ENCODE measurements around the gene CHAF1B. TPM values are rescaled to one million over a fixed set of nuclear protein-coding genes. Genes with fewer than 3 reads are reported as not detected.

The CHAF1B gene
- total and polyA plus RNA-seq, 2 experiments from 2014 or later = 1.1 to 1.9 TPM

DNA sequence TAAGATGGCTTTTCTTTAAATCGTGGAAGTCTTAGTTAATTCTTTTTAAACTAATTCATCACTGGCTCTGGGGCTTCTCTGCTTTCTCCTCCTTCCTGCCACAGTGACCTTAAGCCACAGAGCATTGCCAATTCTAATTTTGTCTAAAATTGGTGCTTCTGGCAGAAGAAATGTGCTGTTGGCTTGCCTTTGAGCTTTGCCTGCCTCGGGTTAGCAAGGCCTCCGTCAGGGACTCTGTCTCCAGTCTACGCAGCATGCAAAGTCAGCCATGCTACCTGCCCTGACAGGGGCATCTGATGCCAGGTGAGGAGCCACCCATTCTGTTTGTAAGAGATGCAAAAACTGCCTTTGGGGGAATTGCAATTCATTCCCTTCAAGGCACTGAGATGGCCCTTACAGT, 69.5 kb downstream of the CHAF1B start:
- WGBS (ENCODE audit: low lambda C conversion rate, missing lambda C conversion rate) = 86% methylated on average over 4 of the region's 4 CpGs
- no peaks in the 10 kb centered on the region for H3K79me2 ChIP-seq
- H3K4me1 ChIP-seq (ENCODE audit: insufficient read depth) = no peaks in the 10 kb centered on the region
- TF ChIP-seq EZH2 (IDR thresholded peaks at IDR 0.05; ENCODE audit: borderline replicate concordance) = no peak
- TF ChIP-seq EZH2phosphoT487 (IDR thresholded peaks at IDR 0.05; ENCODE audit: low read depth, severe bottlenecking, unreplicated experiment) = no peak
- TF ChIP-seq, protein P1, sequence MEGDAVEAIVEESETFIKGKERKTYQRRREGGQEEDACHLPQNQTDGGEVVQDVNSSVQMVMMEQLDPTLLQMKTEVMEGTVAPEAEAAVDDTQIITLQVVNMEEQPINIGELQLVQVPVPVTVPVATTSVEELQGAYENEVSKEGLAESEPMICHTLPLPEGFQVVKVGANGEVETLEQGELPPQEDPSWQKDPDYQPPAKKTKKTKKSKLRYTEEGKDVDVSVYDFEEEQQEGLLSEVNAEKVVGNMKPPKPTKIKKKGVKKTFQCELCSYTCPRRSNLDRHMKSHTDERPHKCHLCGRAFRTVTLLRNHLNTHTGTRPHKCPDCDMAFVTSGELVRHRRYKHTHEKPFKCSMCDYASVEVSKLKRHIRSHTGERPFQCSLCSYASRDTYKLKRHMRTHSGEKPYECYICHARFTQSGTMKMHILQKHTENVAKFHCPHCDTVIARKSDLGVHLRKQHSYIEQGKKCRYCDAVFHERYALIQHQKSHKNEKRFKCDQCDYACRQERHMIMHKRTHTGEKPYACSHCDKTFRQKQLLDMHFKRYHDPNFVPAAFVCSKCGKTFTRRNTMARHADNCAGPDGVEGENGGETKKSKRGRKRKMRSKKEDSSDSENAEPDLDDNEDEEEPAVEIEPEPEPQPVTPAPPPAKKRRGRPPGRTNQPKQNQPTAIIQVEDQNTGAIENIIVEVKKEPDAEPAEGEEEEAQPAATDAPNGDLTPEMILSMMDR (IDR thresholded peaks at IDR 0.05; ENCODE audit: poor library complexity) = no peak
- H3K4me3 ChIP-seq = no peak overlapping the region
- no peaks in the 10 kb centered on the region for H3K27me3 ChIP-seq
- no peak overlapping the region for H3K27ac ChIP-seq
- no peak overlapping the region for H3K4me2 ChIP-seq
- H3K9me3 ChIP-seq (ENCODE audit: low read depth) = no peaks in the 10 kb centered on the region
- H3K36me3 ChIP-seq (replicated peaks; ENCODE audit: insufficient read depth, low read depth) = no peaks in the 10 kb centered on the region
- no peaks in the 10 kb centered on the region for H4K20me1 ChIP-seq (ENCODE audit: insufficient read depth, poor library complexity, severe bottlenecking)
- H2AFZ ChIP-seq = no peak overlapping the region
- DNase-seq (ENCODE audit: low spot score) = no peak
- no peaks in the 10 kb centered on the region for H3K9me2 ChIP-seq (replicated peaks; ENCODE audit: insufficient read depth)

GRCh38 chr21:36456729-36457414, 71.7 kb downstream of the CHAF1B start:
- WGBS (ENCODE audit: low lambda C conversion rate, missing lambda C conversion rate) = 82% methylated on average over 7 of the region's 7 CpGs
- Histone ChIP-seq H3K4me1 (ENCODE audit: insufficient read depth) (no peaks in the 10 kb centered on the region), H3K27ac (no peak overlapping the region), H3K4me2 (no peak overlapping the region), H3K4me3 (no peak overlapping the region), H3K79me2 (no peaks in the 10 kb centered on the region), H2AFZ (no peak overlapping the region), H3K27me3 (no peaks in the 10 kb centered on the region), H3K36me3 (replicated peaks; ENCODE audit: insufficient read depth, low read depth) (no peaks in the 10 kb centered on the region), H4K20me1 (ENCODE audit: insufficient read depth, poor library complexity, severe bottlenecking) (no peaks in the 10 kb centered on the region), H3K9me2 (replicated peaks; ENCODE audit: insufficient read depth) (no peaks in the 10 kb centered on the region), H3K9me3 (ENCODE audit: low read depth) (no peaks in the 10 kb centered on the region)
- TF ChIP-seq, protein P1 (IDR thresholded peaks at IDR 0.05; ENCODE audit: poor library complexity) = no peak
- TF ChIP-seq EZH2 (IDR thresholded peaks at IDR 0.05; ENCODE audit: borderline replicate concordance) (no peak), EZH2phosphoT487 (IDR thresholded peaks at IDR 0.05; ENCODE audit: low read depth, severe bottlenecking, unreplicated experiment) (no peak)
- DNase-seq (ENCODE audit: low spot score) = no peak

- no peak overlapping the region for H3K4me3 ChIP-seq
- no peaks in the 10 kb centered on the region for H3K9me2 ChIP-seq (replicated peaks; ENCODE audit: insufficient read depth)
- no peak overlapping the region for H3K4me2 ChIP-seq
- no peak for TF ChIP-seq EZH2phosphoT487 (IDR thresholded peaks at IDR 0.05; ENCODE audit: low read depth, severe bottlenecking, unreplicated experiment)
- TF ChIP-seq, protein P1 (IDR thresholded peaks at IDR 0.05; ENCODE audit: poor library complexity) = no peak
- no peak for TF ChIP-seq EZH2 (IDR thresholded peaks at IDR 0.05; ENCODE audit: borderline replicate concordance)
- H2AFZ ChIP-seq = no peak overlapping the region
- no peak overlapping the region for H3K27ac ChIP-seq
- no peaks in the 10 kb centered on the region for H3K36me3 ChIP-seq (replicated peaks; ENCODE audit: insufficient read depth, low read depth)
- no peaks in the 10 kb centered on the region for H3K4me1 ChIP-seq (ENCODE audit: insufficient read depth)
- H4K20me1 ChIP-seq (ENCODE audit: insufficient read depth, poor library complexity, severe bottlenecking) = no peaks in the 10 kb centered on the region
- DNase-seq (ENCODE audit: low spot score) = no peak
- no peaks in the 10 kb centered on the region for H3K27me3 ChIP-seq
- H3K9me3 ChIP-seq (ENCODE audit: low read depth) = no peaks in the 10 kb centered on the region
- no peaks in the 10 kb centered on the region for H3K79me2 ChIP-seq
- WGBS (ENCODE audit: low lambda C conversion rate, missing lambda C conversion rate) = 90% methylated on average over 6 of the region's 6 CpGs
These were observed 73.9 kb downstream of the CHAF1B start for GRCh38 chr21:36459098-36459497.
